Measurements from ENCODE around the gene TRPM3.

- TF ChIP-seq CTCF (conservative IDR thresholded peaks at IDR 0.05) (no peak), EZH2 (IDR thresholded peaks at IDR 0.05; ENCODE audit: low read depth) (no peak)
These were observed 520.9 kb downstream of the TRPM3 start for GRCh38 chr9:70600506-70600905.
